LNCAP (cell line): Measurements from ENCODE around the gene FXR1.

Experiments used
- TF ChIP-seq, protein P1 (sequence below): fragments of 450-650 bp; IDR thresholded peaks from 2 replicates; pipeline ENCODE4 v1.5.1; 2017; ENCODE audit warnings: mild to moderate bottlenecking

The FXR1 gene

DNA sequence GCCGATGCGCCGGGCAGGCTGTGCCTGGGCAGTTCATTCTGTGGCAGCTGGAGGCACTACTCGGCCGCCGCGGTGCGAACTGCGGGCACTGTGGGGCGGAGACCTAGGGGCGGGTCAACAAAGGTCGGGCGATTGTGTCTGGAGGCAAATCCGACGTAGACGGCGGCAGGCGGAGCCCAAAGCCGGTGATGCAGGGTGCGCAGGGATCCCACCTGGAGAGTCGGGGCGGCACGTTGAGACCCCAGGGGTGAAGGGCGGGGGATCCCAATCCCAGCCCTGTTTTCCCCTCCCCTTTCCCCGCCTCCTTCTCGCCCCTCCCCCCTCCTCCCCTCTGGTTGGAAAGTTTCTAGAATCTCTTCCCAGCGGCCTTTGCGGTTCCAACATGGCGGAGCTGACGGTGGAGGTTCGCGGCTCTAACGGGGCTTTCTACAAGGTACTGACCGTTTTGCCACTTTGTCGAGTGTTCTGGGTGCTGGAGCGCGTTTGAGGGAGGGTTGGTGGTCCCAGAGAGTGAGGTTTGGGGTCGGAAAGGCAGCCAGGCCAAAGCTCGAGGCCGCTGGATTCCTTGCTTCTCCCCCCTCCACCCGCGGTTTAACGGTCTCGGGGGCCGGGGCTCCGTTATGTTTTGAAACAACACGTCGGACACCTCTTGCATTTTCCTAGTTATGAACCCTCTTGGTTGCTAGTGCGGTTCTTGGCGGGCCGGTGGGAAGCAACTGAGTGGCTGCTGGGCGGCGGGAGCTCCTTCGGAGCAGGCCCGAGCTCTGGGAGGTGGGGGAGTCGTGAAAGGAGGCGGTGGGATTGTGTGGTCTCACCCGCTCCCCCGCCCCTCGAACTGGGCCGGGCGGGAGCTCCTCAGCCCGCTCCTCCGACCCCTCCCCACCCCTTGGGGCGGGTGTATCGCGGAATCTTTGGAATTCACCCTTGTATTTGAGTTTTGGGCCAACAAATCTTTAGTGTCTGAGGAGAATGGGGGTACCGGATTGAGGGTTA lies at the start of gene FXR1:
Gene FXR1, plus strand, starts transcription at position 367 of the 993 bp plus-strand sequence. Its CDS starts 16 bp downstream, at position 383.
- TF ChIP-seq, protein P1, sequence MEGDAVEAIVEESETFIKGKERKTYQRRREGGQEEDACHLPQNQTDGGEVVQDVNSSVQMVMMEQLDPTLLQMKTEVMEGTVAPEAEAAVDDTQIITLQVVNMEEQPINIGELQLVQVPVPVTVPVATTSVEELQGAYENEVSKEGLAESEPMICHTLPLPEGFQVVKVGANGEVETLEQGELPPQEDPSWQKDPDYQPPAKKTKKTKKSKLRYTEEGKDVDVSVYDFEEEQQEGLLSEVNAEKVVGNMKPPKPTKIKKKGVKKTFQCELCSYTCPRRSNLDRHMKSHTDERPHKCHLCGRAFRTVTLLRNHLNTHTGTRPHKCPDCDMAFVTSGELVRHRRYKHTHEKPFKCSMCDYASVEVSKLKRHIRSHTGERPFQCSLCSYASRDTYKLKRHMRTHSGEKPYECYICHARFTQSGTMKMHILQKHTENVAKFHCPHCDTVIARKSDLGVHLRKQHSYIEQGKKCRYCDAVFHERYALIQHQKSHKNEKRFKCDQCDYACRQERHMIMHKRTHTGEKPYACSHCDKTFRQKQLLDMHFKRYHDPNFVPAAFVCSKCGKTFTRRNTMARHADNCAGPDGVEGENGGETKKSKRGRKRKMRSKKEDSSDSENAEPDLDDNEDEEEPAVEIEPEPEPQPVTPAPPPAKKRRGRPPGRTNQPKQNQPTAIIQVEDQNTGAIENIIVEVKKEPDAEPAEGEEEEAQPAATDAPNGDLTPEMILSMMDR: peak; percentile 72

DNA sequence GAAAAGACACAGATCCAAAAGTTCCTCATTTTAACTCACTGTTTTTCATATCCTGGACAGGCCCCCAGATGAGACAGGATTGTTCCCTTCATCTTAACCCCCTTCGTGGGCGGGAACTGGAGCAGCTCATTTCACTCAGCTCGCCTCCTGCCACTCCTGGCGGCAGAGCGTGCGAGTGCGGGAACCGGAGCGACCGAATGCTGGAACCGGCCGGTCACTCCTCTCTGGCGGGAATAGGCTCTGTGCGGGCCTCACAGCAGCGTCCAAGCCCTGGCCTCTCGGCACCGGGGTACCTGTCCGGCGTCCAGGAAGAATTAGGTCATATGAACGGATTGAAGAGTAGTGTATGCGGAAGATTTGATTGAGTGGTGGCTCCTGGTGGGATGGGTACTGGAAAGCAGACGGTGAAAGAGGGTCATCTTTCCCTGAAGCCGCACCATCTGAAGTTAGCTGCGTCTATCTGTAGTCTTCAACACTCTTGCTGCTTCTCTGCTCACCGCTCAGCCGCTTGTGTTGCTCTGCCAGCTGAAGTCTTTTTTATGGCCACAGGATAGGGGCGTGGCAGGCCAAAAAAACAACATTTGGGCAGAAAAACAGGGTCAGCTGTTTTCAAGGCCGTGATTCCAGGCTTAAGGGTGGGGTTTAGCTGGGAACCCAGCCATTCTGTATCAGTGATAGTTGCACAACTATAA lies 42.3 kb upstream of the FXR1 start:
- TF ChIP-seq, protein P1: no peak

- TF ChIP-seq, protein P1: no peak
These were observed 40.6 kb upstream of the FXR1 start for GRCh38 chr3:180871901-180872300.

GRCh38 chr3:180875124-180875698 lies 37.3 kb upstream of the FXR1 start:
- TF ChIP-seq, protein P1: no peak

DNA sequence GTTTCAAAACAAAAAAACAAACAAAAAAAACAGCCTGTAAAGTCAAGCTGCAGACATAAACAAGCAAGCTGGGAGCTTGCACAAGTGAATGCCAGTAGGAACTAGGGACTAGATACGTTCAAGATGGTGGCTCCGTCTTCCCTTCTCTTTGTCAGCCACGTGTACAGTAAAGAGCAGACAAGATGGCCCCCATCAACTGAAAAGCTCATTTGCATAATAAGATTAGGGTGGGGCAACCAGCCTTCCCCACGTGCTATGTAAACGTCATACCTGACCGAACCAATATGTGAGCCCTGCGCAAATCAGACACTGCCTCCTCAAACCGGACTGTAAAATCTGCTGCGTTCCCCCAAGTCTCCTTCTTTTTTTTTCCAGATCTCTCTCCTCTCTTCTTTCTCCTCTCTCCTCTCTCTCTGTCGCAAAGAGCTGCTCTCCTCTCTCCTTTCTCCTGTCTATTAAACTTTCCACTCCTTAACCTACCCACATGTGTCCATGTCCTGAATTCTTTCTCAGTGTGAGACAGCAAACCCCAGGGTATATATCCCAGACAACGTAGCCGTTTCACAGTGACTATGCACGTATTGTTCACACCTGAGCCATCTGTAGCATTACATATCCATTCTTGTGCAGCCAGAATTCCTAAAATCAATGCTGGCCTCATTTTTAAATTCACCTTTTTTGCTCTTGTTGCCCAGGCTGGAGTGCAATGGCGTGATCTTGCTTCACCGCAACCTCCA lies 31.2 kb upstream of the FXR1 start:
- TF ChIP-seq, protein P1: no peak

DNA sequence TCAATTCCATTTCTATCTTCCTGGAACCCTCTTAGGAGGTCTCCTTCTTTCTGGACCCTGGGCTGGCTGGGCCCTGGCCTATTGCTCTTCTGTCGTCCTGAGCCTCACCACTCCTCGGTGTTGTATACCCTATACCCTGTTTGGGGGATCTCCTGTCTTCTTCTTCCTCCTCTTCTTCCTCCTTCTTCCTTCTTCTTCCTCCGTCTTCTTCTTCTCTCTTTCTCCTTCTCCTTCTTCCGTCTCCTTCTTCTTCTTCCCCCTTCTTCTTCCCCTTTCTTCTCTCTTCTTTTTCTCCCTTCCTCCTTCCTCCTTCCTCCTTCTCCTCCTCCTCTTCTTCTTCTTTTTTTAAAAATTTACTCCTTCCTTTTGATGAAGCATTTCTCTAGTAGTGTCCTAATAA lies 30.4 kb upstream of the FXR1 start:
- TF ChIP-seq, protein P1: no peak
